Endothelial cell of umbilical vein (primary cell): ENCODE data around the gene PLEKHG3. TPM values are rescaled to one million over a fixed set of nuclear protein-coding genes. Genes with fewer than 3 reads are reported as not detected.
A peak's percentile ranks its signal among the peaks of the same experiment; 100 is the strongest.

Experiments used
- BruUV-seq: library from RNA; stranded (reverse); fragments of 400-500 nt; replicated peaks from 2 replicates; lab custom pipeline; 2021; lab: Mats Ljungman, UMichigan
- CTCF ChIA-PET: fragments of 300-600, 350-600 bp; sonication (Branson Sonifier 250); formaldehyde crosslinking; loops from one replicate; lab custom pipeline; 2021; ENCODE audit warnings: antibody characterized with exemption, inconsistent platforms; lab: Charles Lee
- POLR2A ChIA-PET: fragments of 300-600, 350-600 bp; sonication (Branson Sonifier 250); formaldehyde crosslinking; loops from one replicate; lab custom pipeline; 2021; ENCODE audit warnings: antibody characterized with exemption, inconsistent platforms; lab: Charles Lee
- DNase-seq: peaks from one replicate; pipeline ENCODE4 v3.0.0-alpha.2; 2011; ENCODE audit warnings: low read depth, low spot score
- FAIRE-seq: peaks from 2 replicates; lab custom pipeline; 2011; peaks lifted over from hg19 to GRCh38; lab: Jason Lieb, UNC
- H2AFZ ChIP-seq: 2 replicates; pipeline ENCODE4 v1.6.0; 2012; ENCODE audit warnings: low read depth, low read length, control low read depth, inconsistent platforms
- H3K27ac ChIP-seq: 2 replicates; pipeline ENCODE4 v1.5.1; 2011; ENCODE audit warnings: low read depth, mild to moderate bottlenecking, control low read depth, low read length, moderate library complexity; ENCODE audit not compliant: insufficient read depth
- H3K27me3 ChIP-seq, 2 experiments: 2 replicates each; pipeline versions ENCODE4 v1.6.0 to v1.6.1; 2011; ENCODE audit warnings: low read length in 2 of 2, mixed read lengths in 1 of 2; ENCODE audit not compliant: control insufficient read depth in 2 of 2, insufficient read depth in 2 of 2
- H3K36me3 ChIP-seq, 2 experiments: 2 replicates in 1 of 2; 3 replicates in 1 of 2; pipeline ENCODE4 v1.5.1; 2011; ENCODE audit warnings: low read length in 2 of 2, mild to moderate bottlenecking in 1 of 2, moderate library complexity in 1 of 2; ENCODE audit not compliant: control insufficient read depth in 2 of 2, insufficient read depth in 2 of 2; ENCODE audit errors: extremely low read depth in 1 of 2
- H3K4me1 ChIP-seq: 3 replicates; pipeline ENCODE4 v1.5.1; 2011; ENCODE audit warnings: mild to moderate bottlenecking, low read length; ENCODE audit not compliant: control insufficient read depth, insufficient read depth; ENCODE audit errors: extremely low read depth
- H3K4me2 ChIP-seq: 2 replicates; pipeline ENCODE4 v1.6.1; 2011; ENCODE audit warnings: low read length, control low read depth, mixed read lengths; ENCODE audit not compliant: insufficient read depth
- H3K4me3 ChIP-seq, 3 experiments: fragments of 200-600 bp in 1 of 3; sonication (generic), shearing (Covaris generic) in 1 of 3; replicated peaks in 1 of 3; 2 replicates each; pipeline ENCODE4 v1.5.1; 2011 to 2016; ENCODE audit warnings: control low read depth in 3 of 3, low read length in 3 of 3, mild to moderate bottlenecking in 2 of 3, inconsistent platforms in 1 of 3, low read depth in 1 of 3, moderate library complexity in 1 of 3; ENCODE audit not compliant: insufficient read depth in 1 of 3
- H3K79me2 ChIP-seq: 2 replicates; pipeline ENCODE4 v1.6.0; 2012; ENCODE audit warnings: low read length, inconsistent platforms; ENCODE audit not compliant: control insufficient read depth, insufficient read depth
- H3K9ac ChIP-seq: replicated peaks from 2 replicates; pipeline ENCODE3; 2011; ENCODE audit warnings: low read length, control low read depth; ENCODE audit not compliant: insufficient read depth; ENCODE audit errors: extremely low read depth
- H3K9me1 ChIP-seq: replicated peaks from 3 replicates; pipeline ENCODE4 v1.6.0; 2011; ENCODE audit warnings: mild to moderate bottlenecking, low read length; ENCODE audit not compliant: control insufficient read depth, insufficient read depth; ENCODE audit errors: extremely low read depth
- H3K9me3 ChIP-seq: replicated peaks from 2 replicates; pipeline ENCODE4 v1.5.1; 2012; ENCODE audit warnings: low read length, inconsistent platforms; ENCODE audit not compliant: control insufficient read depth, insufficient read depth
- H4K20me1 ChIP-seq: replicated peaks from 2 replicates; pipeline ENCODE3; 2011; ENCODE audit warnings: mild to moderate bottlenecking, low read length; ENCODE audit not compliant: control insufficient read depth, insufficient read depth; ENCODE audit errors: extremely low read depth
- CTCF ChIP-seq, 2 donors: IDR thresholded peaks; 1 replicate in 1 of 2; 2 replicates in 1 of 2; pipeline ENCODE4 v1.5.1; 2011; ENCODE audit warnings: low read length in 2 of 2, mild to moderate bottlenecking in 2 of 2, moderate library complexity in 2 of 2, control low read depth in 1 of 2, inconsistent platforms in 1 of 2, low read depth in 1 of 2; ENCODE audit not compliant: insufficient read depth in 1 of 2; ENCODE audit errors: extremely low read depth in 1 of 2
- EZH2 ChIP-seq: IDR thresholded peaks from 2 replicates; pipeline ENCODE4 v1.6.1; 2012; ENCODE audit warnings: borderline replicate concordance, low read depth, mild to moderate bottlenecking, moderate library complexity, low read length, inconsistent platforms; ENCODE audit not compliant: severe bottlenecking
- FOS ChIP-seq: IDR thresholded peaks from 2 replicates; pipeline ENCODE4 v1.6.1; 2011; ENCODE audit warnings: mild to moderate bottlenecking, low read length, moderate library complexity, borderline replicate concordance; ENCODE audit not compliant: insufficient read depth
- GATA2 ChIP-seq: IDR thresholded peaks from 2 replicates; pipeline ENCODE4 v1.7.0; 2011; ENCODE audit warnings: low read depth, mild to moderate bottlenecking, moderate library complexity, mixed read lengths, low read length; ENCODE audit not compliant: insufficient read length, insufficient read depth
- JUN ChIP-seq: IDR thresholded peaks from 2 replicates; pipeline ENCODE4 v1.6.1; 2011; ENCODE audit warnings: borderline replicate concordance, low read depth; ENCODE audit not compliant: insufficient read length, insufficient read depth
- MAX ChIP-seq: IDR thresholded peaks from 2 replicates; pipeline ENCODE4 v1.6.1; 2011; ENCODE audit not compliant: insufficient read depth, insufficient read length
- MYC ChIP-seq: IDR thresholded peaks from one replicate; pipeline ENCODE4 v1.6.1; 2011; ENCODE audit warnings: mild to moderate bottlenecking, low read depth, low read length
- POLR2A ChIP-seq: IDR thresholded peaks from 2 replicates; pipeline ENCODE4 v1.6.1; 2012; ENCODE audit warnings: low read depth, mild to moderate bottlenecking, control low read depth, low read length
- POLR2AphosphoS5 ChIP-seq: IDR thresholded peaks from 2 replicates; pipeline ENCODE4 v1.6.1; 2012; ENCODE audit warnings: low read depth, mild to moderate bottlenecking, control low read depth, low read length, moderate library complexity; ENCODE audit not compliant: insufficient read depth
- dilution Hi-C: fragments of 300-500 bp; cut with MboI; formaldehyde crosslinking; loops from one replicate; pipeline ENCODE4 v1.15.0; 2019; ENCODE audit warnings: low sequenced_read_pairs; ENCODE audit not compliant: extremely low pct_ligation_motif_present
- intact Hi-C: fragments of 100-400 bp; cut with micrococcal nuclease; formaldehyde crosslinking; loops from one replicate; pipeline ENCODE4 v1.10.0; 2022
- polyA plus RNA-seq, 4 experiments: library from polyadenylated mRNA; depleted of rRNA in 3 of 4; stranded (reverse) in 3 of 4; unstranded in 1 of 4; fragments of >200 nt; gene quantifications; 2 replicates each; pipeline versions ENCODE4 v1.2.1 to v1.2.3, GENCODE V29; 2011 to 2012; ENCODE audit warnings: missing spikeins in 1 of 4
- total RNA-seq: library from RNA; stranded (reverse); gene quantifications from 2 replicates; pipeline ENCODE4 v1.2.3, GENCODE V29; 2021

The PLEKHG3 gene
- total and polyA plus RNA-seq, 2 donors (not counting 3 experiments of a cell fraction or from before 2014, with no cell fraction given), result 6.6 to 8.0 TPM

- Histone ChIP-seq H3K4me2 (peak overlapping the region; percentile 38), H3K27ac (peak overlapping the region; percentile 32), H3K36me3 (no peaks in the 10 kb centered on the region), H3K9me1 (no peaks in the 10 kb centered on the region), H3K4me3 (no peak overlapping the region), H3K9ac (no peak overlapping the region), H2AFZ (peak overlapping the region; percentile 36), H3K79me2 (no peaks in the 10 kb centered on the region), H3K9me3 (no peaks in the 10 kb centered on the region), H4K20me1 (no peaks in the 10 kb centered on the region), H3K4me1 (peaks cover 21% of the 10 kb centered on the region), H3K27me3 (no peaks in the 10 kb centered on the region)
- FAIRE-seq (peak; percentile 90), DNase-seq (peak; percentile 89)
- TF ChIP-seq MAX (no peak), POLR2AphosphoS5 (no peak), MYC (no peak), FOS (no peak), JUN (no peak), EZH2 (no peak), GATA2 (no peak), POLR2A (peak; percentile 28), CTCF (IDR thresholded peaks at IDR 0.05; ENCODE audit: extremely low read depth in 1 of 2, insufficient read depth in 1 of 2, low read depth in 1 of 2, low read length in 2 of 2) (no peak)
- POLR2A ChIA-PET, result interaction anchor here (0.9 kb wide), 1 partner anchor 53 kb away, joined by 3 read pairs; no protein-coding TSS in a partner anchor
- CTCF ChIA-PET, result interaction anchor here (0.7 to 2.5 kb wide), 20 partner anchors 11 to 418 kb away, joined by 3 to 28 read pairs (median 4); partner anchors contain the start of genes HSPA2 and PLEKHG3
- dilution Hi-C loops, result no loop called here
- BruUV-seq, result no TSS peak
- intact Hi-C loops, result loop anchor here (2.0 to 5.0 kb wide), 5 partner anchors 58 to 250 kb away; partner anchors contain the start of genes FNTB, HSPA2 and PLEKHG3
These were observed 58.1 kb downstream of the PLEKHG3 start for GRCh38 chr14:64762044-64763034.
